HEK293T (cell line): Measurements from ENCODE around the gene CBR4.
A peak's percentile ranks its signal among the peaks of the same experiment; 100 is the strongest.
"Not testable (repeated sequence)": the region's sequence is repeated elsewhere in the genome, so short reads cannot be mapped to it uniquely, and the experiment has no call there.

Experiments used
- CTCF ChIA-PET: fragments of 350-600 bp; formaldehyde crosslinking; extraction: SDS; loops from one replicate; lab custom pipeline; 2021; ENCODE audit warnings: antibody characterized with exemption, inconsistent platforms; lab: Yijun Ruan, JAX
- POLR2A ChIA-PET: fragments of 350-600 bp; formaldehyde crosslinking; extraction: SDS; loops from one replicate; lab custom pipeline; 2020; ENCODE audit warnings: antibody characterized with exemption, inconsistent platforms; lab: Yijun Ruan, JAX
- DNase-seq: peaks from one replicate; pipeline ENCODE4 v3.0.0; 2012; ENCODE audit warnings: mixed read lengths; ENCODE audit errors: extremely low spot score
- ARNT ChIP-seq: fragments of 450-650 bp; IDR thresholded peaks from 2 replicates; pipeline ENCODE4 v1.6.1; 2017; ENCODE audit warnings: mild to moderate bottlenecking
- BHLHE40 ChIP-seq: fragments of 450-650 bp; IDR thresholded peaks from 2 replicates; pipeline ENCODE4 v1.6.1; 2016; ENCODE audit warnings: mild to moderate bottlenecking, moderate library complexity, borderline replicate concordance
- CTBP1 ChIP-seq: fragments of 450-650 bp; IDR thresholded peaks from 2 replicates; pipeline ENCODE4 v1.6.1; 2016; ENCODE audit warnings: borderline replicate concordance
- ELF4 ChIP-seq: fragments of 450-650 bp; IDR thresholded peaks from 2 replicates; pipeline ENCODE4 v1.6.1; 2017; ENCODE audit warnings: antibody characterized with exemption
- FOXA1 ChIP-seq: fragments of 450-650 bp; IDR thresholded peaks from 2 replicates; pipeline ENCODE4 v1.6.1; 2016; ENCODE audit warnings: mild to moderate bottlenecking
- FOXK2 ChIP-seq: fragments of 450-650 bp; IDR thresholded peaks from 2 replicates; pipeline ENCODE4 v1.6.1; 2016; ENCODE audit warnings: mild to moderate bottlenecking
- FOXM1 ChIP-seq: fragments of 450-650 bp; IDR thresholded peaks from 2 replicates; pipeline ENCODE4 v1.6.1; 2017; ENCODE audit warnings: mild to moderate bottlenecking, borderline replicate concordance
- HDGF ChIP-seq: fragments of 450-650 bp; IDR thresholded peaks from 2 replicates; pipeline ENCODE4 v1.6.1; 2017; ENCODE audit warnings: antibody characterized with exemption, borderline replicate concordance
- L3MBTL2 ChIP-seq: fragments of 450-650 bp; conservative IDR thresholded peaks from 2 replicates; pipeline ENCODE4 v1.6.1; 2016; ENCODE audit warnings: mild to moderate bottlenecking
- LEF1 ChIP-seq: fragments of 450-650 bp; IDR thresholded peaks from 2 replicates; pipeline ENCODE4 v1.6.1; 2017; ENCODE audit warnings: mild to moderate bottlenecking, borderline replicate concordance
- NFRKB ChIP-seq: fragments of 450-650 bp; IDR thresholded peaks from 2 replicates; pipeline ENCODE4 v1.6.1; 2016; ENCODE audit warnings: mild to moderate bottlenecking, moderate library complexity
- PKNOX1 ChIP-seq: fragments of 450-650 bp; IDR thresholded peaks from 2 replicates; pipeline ENCODE4 v1.6.1; 2016
- SP1 ChIP-seq: fragments of 450-650 bp; IDR thresholded peaks from 2 replicates; pipeline ENCODE4 v1.6.1; 2017
- SUZ12 ChIP-seq: fragments of 450-650 bp; IDR thresholded peaks from 2 replicates; pipeline ENCODE4 v1.6.1; 2016; ENCODE audit warnings: mild to moderate bottlenecking
- TARDBP ChIP-seq: fragments of 450-650 bp; IDR thresholded peaks from 2 replicates; pipeline ENCODE4 v1.6.1; 2016
- ZNF384 ChIP-seq: fragments of 450-650 bp; IDR thresholded peaks from 2 replicates; pipeline ENCODE4 v1.6.1; 2016

CBR4 gene

GRCh38 chr4:169037506-169037905 lies 27.5 kb upstream of the CBR4 start:
- ChIA-PET CTCF (interaction anchor here (0.7 kb wide), 2 partner anchors 16 to 209 kb away, joined by 3 read pairs; no protein-coding TSS in a partner anchor), POLR2A (no interaction called here)
- DNase-seq = no peak
- no peak for TF ChIP-seq FOXM1
- TF ChIP-seq TARDBP = no peak
- TF ChIP-seq LEF1 = no peak
- TF ChIP-seq PKNOX1 = no peak
- TF ChIP-seq SP1 = no peak
- no peak for TF ChIP-seq ARNT
- TF ChIP-seq ZNF384 = no peak
- TF ChIP-seq BHLHE40 = no peak
- TF ChIP-seq L3MBTL2 = no peak
- no peak for TF ChIP-seq FOXK2
- no peak for TF ChIP-seq ELF4
- TF ChIP-seq FOXA1 = no peak

- POLR2A ChIA-PET, CTCF ChIA-PET, DNase-seq: not testable (repeated sequence)
Measured at GRCh38 chr4:169035871-169036620, 26.0 kb upstream of the CBR4 start.

- ChIA-PET CTCF (interaction anchor here (0.6 kb wide), 2 partner anchors 10 to 1077 kb away, joined by 3 to 4 read pairs; no protein-coding TSS in a partner anchor), POLR2A (interaction anchor here (0.6 to 1.6 kb wide), 9 partner anchors 8 to 219 kb away, joined by 3 to 8 read pairs (median 3); partner anchors contain the start of gene CBR4)
- DNase-seq = peak; percentile 87
- no peak for TF ChIP-seq HDGF
- peak; percentile 59 for TF ChIP-seq L3MBTL2
Measured at GRCh38 chr4:169033660-169034059, 23.6 kb upstream of the CBR4 start.

GRCh38 chr4:169032883-169033645 lies 23.0 kb upstream of the CBR4 start:
- TF ChIP-seq TARDBP (no peak), ZNF384 (no peak)
- CTCF ChIA-PET = interaction anchor here (0.6 kb wide), 1 partner anchor 11 kb away, joined by 4 read pairs; no protein-coding TSS in a partner anchor
- DNase-seq = no peak
- POLR2A ChIA-PET = interaction anchor here (1.0 to 1.6 kb wide), 7 partner anchors 7 to 105 kb away, joined by 3 to 8 read pairs (median 3); partner anchors contain the start of gene CBR4

- TF ChIP-seq BHLHE40 (no peak), FOXM1 (no peak), ARNT (no peak), SP1 (no peak), LEF1 (no peak), PKNOX1 (no peak), L3MBTL2 (no peak), SUZ12 (no peak), CTBP1 (no peak), HDGF (no peak), ZNF384 (no peak), FOXK2 (no peak)
- ChIA-PET POLR2A (no interaction called here), CTCF (interaction anchor here (0.7 kb wide), 1 partner anchor 84 kb away, joined by 3 read pairs; no protein-coding TSS in a partner anchor)
- DNase-seq = no peak
Measured at GRCh38 chr4:169032194-169032593, 22.1 kb upstream of the CBR4 start.

- DNase-seq = no peak
- POLR2A ChIA-PET = no interaction called here
- CTCF ChIA-PET = interaction anchor here (0.7 to 1.4 kb wide), 2 partner anchors 21 to 85 kb away, joined by 3 to 5 read pairs; partner anchors contain the start of gene CBR4
- TF ChIP-seq ELF4 = no peak
- TF ChIP-seq ZNF384 = no peak
- TF ChIP-seq NFRKB = no peak
- no peak for TF ChIP-seq SP1
- no peak for TF ChIP-seq LEF1
- no peak for TF ChIP-seq ARNT
- no peak for TF ChIP-seq FOXA1
- TF ChIP-seq FOXK2 = no peak
- TF ChIP-seq TARDBP = no peak
- TF ChIP-seq SUZ12 = no peak
Measured at GRCh38 chr4:169031392-169031791, 21.3 kb upstream of the CBR4 start.

- DNase-seq = no peak
- ChIA-PET POLR2A (interaction anchor here (0.5 to 1.1 kb wide), 2 partner anchors 20 to 131 kb away, joined by 3 to 10 read pairs; partner anchors contain the start of gene CBR4), CTCF (interaction anchor here (1.4 kb wide), 1 partner anchor 20 kb away, joined by 5 read pairs; the partner anchor contains the start of gene CBR4)
- peak; percentile 45; the same call in 1 of the 2 replicates for TF ChIP-seq PKNOX1
- TF ChIP-seq HDGF = no peak
Measured at GRCh38 chr4:169030562-169030982, 20.5 kb upstream of the CBR4 start.
